Gastrocnemius medialis (tissue), 4 donors: ENCODE results near the gene CAMTA1. TPM values are rescaled to one million over a fixed set of nuclear protein-coding genes. Genes with fewer than 3 reads are reported as not detected.
A peak's percentile ranks its signal among the peaks of the same experiment; 100 is the strongest.

ENCODE experiments used
- ATAC-seq, 2 donors: fragments of 150-250 bp; one replicate each; pipeline ENCODE4 v1.9.1; 2016
- DNase-seq, 2 donors: peaks; one replicate each; pipeline ENCODE4 v3.0.0-alpha.2; 2019
- H3K27ac ChIP-seq, 4 donors: fragments of 200-600 bp; sonication (generic); 1 replicate in 1 of 4; 2 replicates in 3 of 4; pipeline ENCODE4 v1.5.1; 2016 to 2018; ENCODE audit warnings: mild to moderate bottlenecking in 2 of 4, moderate library complexity in 1 of 4
- H3K27me3 ChIP-seq, 3 donors: fragments of 200-600 bp; sonication (generic) in 2 of 3; 1 replicate in 1 of 3; 2 replicates in 2 of 3; pipeline versions ENCODE4 v1.5.1 to v1.6.0; 2016 to 2019; ENCODE audit warnings: mild to moderate bottlenecking in 1 of 3, moderate library complexity in 1 of 3
- H3K36me3 ChIP-seq, 2 donors: fragments of 200-600 bp; sonication (generic) in 1 of 2; one replicate each; pipeline ENCODE4 v1.5.1; 2017 to 2018
- H3K4me1 ChIP-seq, 2 donors: fragments of 200-600 bp; sonication (generic) in 1 of 2; one replicate each; pipeline ENCODE4 v1.5.1; 2016 to 2017; ENCODE audit warnings: mild to moderate bottlenecking in 2 of 2
- H3K4me3 ChIP-seq, 4 donors: fragments of 200-600 bp; sonication (generic) in 3 of 4; 1 replicate in 1 of 4; 2 replicates in 3 of 4; pipeline ENCODE4 v1.5.1; 2016 to 2019; ENCODE audit warnings: mild to moderate bottlenecking in 2 of 4
- H3K9me3 ChIP-seq, 3 donors: fragments of 200-600 bp; sonication (generic) in 2 of 3; 1 replicate in 1 of 3; 2 replicates in 2 of 3; pipeline ENCODE4 v1.5.1; 2016 to 2019
- POLR2A ChIP-seq, 2 donors: fragments of 450-650 bp; IDR thresholded peaks; one replicate each; pipeline ENCODE4 v1.6.1; 2017; ENCODE audit warnings: antibody characterized with exemption in 2 of 2, mild to moderate bottlenecking in 2 of 2, moderate library complexity in 2 of 2
- in situ Hi-C, 4 donors: fragments of 200-750 bp; cut with MboI; loops; one replicate each; pipeline versions ENCODE4 v1.15.0 to v1.8.0; 2017; ENCODE audit warnings: low sequenced_read_pairs in 4 of 4
- intact Hi-C: fragments of 100-400 bp; cut with DNase I; formaldehyde crosslinking; loops from one replicate; pipeline ENCODE4 v1.15.1; 2023; ENCODE audit warnings: low total_unique reads
- total RNA-seq, 4 donors: library from RNA; depleted of rRNA; stranded (reverse); fragments of >200 nt; gene quantifications; one replicate each; pipeline versions ENCODE4 v1.1.0 to v1.2.3, GENCODE V29; 2016
- TF ChIP-seq, protein P1 (sequence below), 5 experiments: fragments of 450-650 bp in 3 of 5; fragments of 200-600 bp in 2 of 5; sonication (generic) in 2 of 5; IDR thresholded peaks in 4 of 5; conservative IDR thresholded peaks in 1 of 5; 1 replicate in 4 of 5; 2 replicates in 1 of 5; pipeline ENCODE4 v1.5.1; 2016 to 2019; ENCODE audit warnings: antibody characterized with exemption in 5 of 5, mild to moderate bottlenecking in 3 of 5, moderate library complexity in 3 of 5

CAMTA1 gene
- total RNA-seq, 4 donors from 2014 or later: 60.5 to 113 (median 70.4) TPM

DNA sequence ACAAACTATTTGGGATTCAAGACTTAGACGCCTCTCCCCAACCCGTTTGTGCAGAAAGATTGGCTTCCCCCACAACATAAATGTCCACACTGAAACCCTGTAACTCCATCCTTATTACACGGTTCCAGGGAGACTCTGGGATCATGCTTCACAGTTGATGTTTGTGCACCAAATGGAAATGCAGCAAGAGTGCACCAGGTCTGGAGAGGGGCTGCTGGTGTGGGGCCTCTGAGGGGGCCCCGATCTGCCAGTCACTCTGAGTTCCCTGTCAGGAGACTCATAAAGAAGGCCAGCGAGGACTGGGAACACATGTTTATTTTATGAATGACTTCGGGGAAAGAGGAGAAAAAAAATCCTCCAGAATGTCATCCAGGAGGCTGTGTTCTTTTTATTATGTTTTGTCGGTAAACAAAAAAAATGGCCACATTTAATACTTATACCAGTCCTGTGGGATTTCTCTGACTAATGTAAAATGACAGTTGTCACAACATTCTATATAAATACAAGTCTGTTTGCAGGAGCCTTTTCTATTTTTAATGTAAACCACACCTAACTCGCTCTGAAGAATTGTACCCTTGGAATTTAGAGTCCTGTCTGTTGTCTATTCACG, 546.8 kb downstream of the CAMTA1 start:
- Histone ChIP-seq H3K9me3 (no peaks in the 10 kb centered on the region), H3K27ac (no peak overlapping the region), H3K4me1 (peaks cover 0 to 11% of the 10 kb centered on the region in 2 donors), H3K27me3 (peaks cover 0 to 5% (median 0%) of the 10 kb centered on the region in 3 donors), H3K36me3 (no peaks in the 10 kb centered on the region), H3K4me3 (no peak overlapping the region)
- TF ChIP-seq, protein P1, sequence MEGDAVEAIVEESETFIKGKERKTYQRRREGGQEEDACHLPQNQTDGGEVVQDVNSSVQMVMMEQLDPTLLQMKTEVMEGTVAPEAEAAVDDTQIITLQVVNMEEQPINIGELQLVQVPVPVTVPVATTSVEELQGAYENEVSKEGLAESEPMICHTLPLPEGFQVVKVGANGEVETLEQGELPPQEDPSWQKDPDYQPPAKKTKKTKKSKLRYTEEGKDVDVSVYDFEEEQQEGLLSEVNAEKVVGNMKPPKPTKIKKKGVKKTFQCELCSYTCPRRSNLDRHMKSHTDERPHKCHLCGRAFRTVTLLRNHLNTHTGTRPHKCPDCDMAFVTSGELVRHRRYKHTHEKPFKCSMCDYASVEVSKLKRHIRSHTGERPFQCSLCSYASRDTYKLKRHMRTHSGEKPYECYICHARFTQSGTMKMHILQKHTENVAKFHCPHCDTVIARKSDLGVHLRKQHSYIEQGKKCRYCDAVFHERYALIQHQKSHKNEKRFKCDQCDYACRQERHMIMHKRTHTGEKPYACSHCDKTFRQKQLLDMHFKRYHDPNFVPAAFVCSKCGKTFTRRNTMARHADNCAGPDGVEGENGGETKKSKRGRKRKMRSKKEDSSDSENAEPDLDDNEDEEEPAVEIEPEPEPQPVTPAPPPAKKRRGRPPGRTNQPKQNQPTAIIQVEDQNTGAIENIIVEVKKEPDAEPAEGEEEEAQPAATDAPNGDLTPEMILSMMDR (IDR thresholded peaks at IDR 0.05 in 4 of 5, conservative IDR thresholded peaks at IDR 0.05 in 1 of 5): no peak
- TF ChIP-seq POLR2A (IDR thresholded peaks at IDR 0.05): no peak
- ATAC-seq (no peak), DNase-seq (no peak)
- in situ Hi-C loops: no loop called here
- intact Hi-C loops: no loop called here

DNA sequence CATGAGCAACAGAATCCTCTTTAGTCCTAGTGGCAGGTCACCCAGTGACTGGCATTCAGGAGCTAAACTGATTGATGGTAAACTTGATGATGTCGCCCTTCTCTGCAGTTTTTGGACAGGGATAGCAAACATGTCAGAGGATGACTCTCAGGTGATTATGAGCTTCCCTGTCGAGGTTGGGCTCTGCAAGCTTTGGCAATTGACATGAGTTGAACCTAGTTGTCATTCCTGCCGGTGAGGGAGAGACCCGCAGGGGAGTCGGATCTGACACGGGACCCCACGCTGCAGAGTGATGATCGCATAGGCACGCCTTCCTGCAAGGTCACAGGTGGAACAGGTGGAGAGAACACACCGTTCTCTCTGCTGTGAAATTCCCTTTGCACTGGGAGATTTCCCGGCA, 547.8 kb downstream of the CAMTA1 start:
- ATAC-seq (no peak), DNase-seq (no peak)
- in situ Hi-C loops: no loop called here
- no peak overlapping the region for H3K4me3 ChIP-seq
- H3K4me1 ChIP-seq: peaks cover 0 to 11% of the 10 kb centered on the region in 2 donors
- TF ChIP-seq POLR2A (IDR thresholded peaks at IDR 0.05): no peak
- TF ChIP-seq, protein P1 (IDR thresholded peaks at IDR 0.05 in 4 of 5, conservative IDR thresholded peaks at IDR 0.05 in 1 of 5): no peak
- intact Hi-C loops: no loop called here
- peaks cover 0 to 5% (median 0%) of the 10 kb centered on the region in 3 donors for H3K27me3 ChIP-seq
- H3K36me3 ChIP-seq: no peaks in the 10 kb centered on the region
- no peaks in the 10 kb centered on the region for H3K9me3 ChIP-seq
- no peak overlapping the region for H3K27ac ChIP-seq

DNA sequence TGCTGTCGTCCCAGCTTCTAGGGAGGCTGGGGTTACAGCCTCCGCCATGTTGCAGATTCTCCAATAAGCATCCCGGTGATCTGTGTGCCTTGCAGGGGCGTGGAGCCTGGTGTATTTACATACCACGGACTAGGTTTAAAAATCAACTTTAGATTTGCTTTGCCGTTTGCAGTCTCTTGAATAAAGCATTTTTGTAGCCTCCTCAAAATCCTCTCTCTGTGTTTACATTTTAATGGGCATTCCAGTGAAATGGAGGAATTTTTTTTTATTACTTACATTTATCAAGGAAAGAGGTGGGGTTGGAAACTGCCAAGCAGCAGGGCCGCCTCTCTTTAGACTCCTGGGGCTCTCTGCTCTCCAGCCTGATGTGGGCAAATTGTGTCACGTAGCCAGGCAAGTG, 548.4 kb downstream of the CAMTA1 start:
- in situ Hi-C loops: no loop called here
- Histone ChIP-seq H3K27me3 (peaks cover 0 to 5% (median 0%) of the 10 kb centered on the region in 3 donors), H3K4me3 (no peak overlapping the region), H3K4me1 (peaks cover 0 to 11% of the 10 kb centered on the region in 2 donors), H3K9me3 (no peaks in the 10 kb centered on the region), H3K36me3 (no peaks in the 10 kb centered on the region), H3K27ac (no peak overlapping the region)
- DNase-seq (no peak), ATAC-seq (no peak)
- intact Hi-C loops: no loop called here
- TF ChIP-seq, protein P1 (IDR thresholded peaks at IDR 0.05 in 4 of 5, conservative IDR thresholded peaks at IDR 0.05 in 1 of 5): no peak
- TF ChIP-seq POLR2A (IDR thresholded peaks at IDR 0.05): no peak

DNA sequence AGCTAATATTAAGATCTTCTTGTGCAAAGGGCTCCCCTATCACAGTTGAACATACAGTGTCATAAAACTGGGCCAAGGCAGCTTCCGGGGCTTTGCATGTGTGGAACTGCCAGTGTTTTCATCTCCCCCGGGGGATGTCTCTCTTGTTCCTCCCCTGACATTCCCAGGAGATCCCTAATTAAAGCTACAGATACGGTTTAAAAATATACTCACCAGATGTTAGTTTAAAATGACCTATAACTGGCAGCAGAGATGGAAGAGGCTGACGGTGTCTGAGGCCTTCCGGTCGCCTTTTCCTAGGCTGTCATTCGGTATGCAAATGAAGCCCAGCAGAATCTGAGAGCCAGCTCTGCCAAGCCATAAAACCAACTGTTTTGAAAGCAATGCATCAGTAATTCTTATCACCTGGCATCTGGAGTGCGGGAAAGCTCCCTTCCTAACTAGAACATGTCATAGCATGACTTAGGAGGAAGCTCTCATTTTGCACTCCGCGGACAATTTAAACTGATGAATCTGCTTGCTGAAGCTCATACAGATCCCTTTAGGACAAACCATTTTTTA, 549.3 kb downstream of the CAMTA1 start:
- peak in 1 of 2 donors; percentile 16 for ATAC-seq
- intact Hi-C loops (no loop called here), in situ Hi-C loops (no loop called here)

More for the DNA sequence above, 549.3 kb downstream of the CAMTA1 start:
- Histone ChIP-seq H3K9me3 (no peaks in the 10 kb centered on the region), H3K36me3 (no peaks in the 10 kb centered on the region), H3K4me1 (peaks cover 0 to 11% of the 10 kb centered on the region in 2 donors), H3K4me3 (no peak overlapping the region), H3K27me3 (peaks cover 0 to 5% (median 0%) of the 10 kb centered on the region in 3 donors), H3K27ac (no peak overlapping the region)
- TF ChIP-seq, protein P1 (IDR thresholded peaks at IDR 0.05 in 4 of 5, conservative IDR thresholded peaks at IDR 0.05 in 1 of 5): no peak
- no peak for TF ChIP-seq POLR2A (IDR thresholded peaks at IDR 0.05)
- no peak for DNase-seq
